ENCODE data around the gene AGA. TPM values are rescaled to one million over a fixed set of nuclear protein-coding genes. Genes with fewer than 3 reads are reported as not detected.

The AGA gene
- polyA plus RNA-seq (2013, experiment 1 of 2), result 19.6 TPM
- polyA plus RNA-seq (2013, experiment 2 of 2), result 18.2 TPM

DNA sequence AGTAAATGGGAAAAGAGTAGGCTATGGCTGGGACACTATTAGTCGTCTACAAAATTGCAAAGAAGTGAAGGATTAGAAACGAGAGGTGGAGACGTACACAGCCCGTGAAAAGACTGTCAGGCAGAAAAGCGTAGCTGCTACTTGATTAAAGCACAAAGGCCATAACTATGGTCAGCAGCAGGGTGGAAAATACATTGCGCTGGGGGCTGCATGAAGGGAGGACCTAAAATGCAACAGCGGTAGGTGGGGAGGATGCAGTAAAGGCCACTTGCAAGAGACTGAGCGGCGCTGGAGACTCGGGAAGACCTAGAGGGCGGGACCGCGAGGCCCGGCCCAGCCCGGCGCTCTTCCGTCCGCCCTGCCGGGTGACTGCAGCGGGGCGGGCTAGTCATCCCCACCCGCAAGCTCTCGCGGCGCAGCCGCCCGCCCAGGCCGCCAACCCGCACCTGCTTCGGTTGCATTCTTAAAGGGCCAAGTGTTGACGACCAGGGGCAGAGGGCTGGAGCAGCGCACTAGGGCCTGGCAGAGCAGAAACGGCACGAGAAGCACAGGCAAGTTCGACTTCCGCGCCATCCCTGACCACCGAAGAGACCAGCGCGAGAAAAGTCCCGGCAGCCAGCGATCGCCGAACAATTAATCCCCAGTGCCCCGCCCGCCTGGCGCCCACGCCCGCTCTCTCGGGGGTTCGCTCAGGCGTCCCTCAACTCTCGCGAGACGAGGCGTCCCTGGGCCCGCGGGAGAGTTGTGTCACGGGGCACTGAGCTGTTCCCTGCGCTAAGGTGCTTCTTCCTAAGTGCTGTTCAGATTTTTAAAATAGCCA is at the start of gene AGA:
Gene AGA (minus strand): TSS at position 635 of the 820 bp plus-strand sequence. CDS start 62 bp downstream, at position 573.
- H3K4me2 ChIP-seq (ENCODE audit: low read length, poor library complexity, severe bottlenecking), result peak within 1 kb of the TSS; percentile 84
- H3K9ac ChIP-seq (ENCODE audit: low read length), result peak within 1 kb of the TSS; percentile 93
- peak within 1 kb of the TSS; percentile 97 for H4K8ac ChIP-seq (ENCODE audit: low read length)
- peak; percentile 94 for DNase-seq
- peak within 1 kb of the TSS; percentile 18 to 59 for H2BK12ac ChIP-seq (ENCODE audit: low read length in 2 of 2)
- H3K27me3 ChIP-seq (ENCODE audit: control insufficient read depth in 1 of 2, insufficient read depth in 1 of 2, low read length in 2 of 2), result no peaks in the 10 kb centered on the region
- no peaks in the 10 kb centered on the region for H3K9me3 ChIP-seq (ENCODE audit: control insufficient read depth, low read length)
- peak within 1 kb of the TSS; percentile 79 to 98 for H3K18ac ChIP-seq (ENCODE audit: low read depth in 1 of 2, low read length in 2 of 2)
- H3K27ac ChIP-seq (ENCODE audit: low read length, poor library complexity, severe bottlenecking), result peak within 1 kb of the TSS; percentile 97
- no peaks in the 10 kb centered on the region for H3K79me1 ChIP-seq (replicated peaks; ENCODE audit: low read length, poor library complexity, severe bottlenecking)
- H3K4ac ChIP-seq (ENCODE audit: low read depth in 1 of 2, low read length in 2 of 2), result peak within 1 kb of the TSS; percentile 73 to 77
- H2AFZ ChIP-seq (ENCODE audit: low read depth, low read length), result peak within 1 kb of the TSS; percentile 72
- peak within 1 kb of the TSS; percentile 57 for H2AK5ac ChIP-seq (ENCODE audit: low read length, severe bottlenecking)
- H3K36me3 ChIP-seq (ENCODE audit: control insufficient read depth in 1 of 2, insufficient read depth in 2 of 2, low read depth in 1 of 2, low read length in 2 of 2), result peaks cover 0 to 6% of the 10 kb centered on the region in 2 experiments
- 2% methylated on average over 60 of the region's 60 CpGs for WGBS
- peak within 1 kb of the TSS; percentile 74 to 87 for H3K4me3 ChIP-seq (ENCODE audit: insufficient read depth in 1 of 2, low read depth in 1 of 2, low read length in 2 of 2)
- H3K4me1 ChIP-seq (ENCODE audit: control insufficient read depth, insufficient read depth, low read depth, low read length), result no peaks in the 10 kb centered on the region
- peak within 1 kb of the TSS; percentile 91 for H2BK15ac ChIP-seq (ENCODE audit: low read depth, poor library complexity, severe bottlenecking)
- H3K14ac ChIP-seq (ENCODE audit: low read length in 2 of 2), result peak within 1 kb of the TSS; percentile 93 to 95
- H4K91ac ChIP-seq (ENCODE audit: low read length), result peak within 1 kb of the TSS; percentile 92
- peak within 1 kb of the TSS; percentile 54 for H2BK120ac ChIP-seq (ENCODE audit: low read depth, low read length)
- H2BK5ac ChIP-seq (ENCODE audit: low read depth, low read length, poor library complexity, severe bottlenecking), result peak within 1 kb of the TSS; percentile 97
- peak within 1 kb of the TSS in 1 of 2 experiments; percentile 46 for H3K23ac ChIP-seq (ENCODE audit: low read length in 2 of 2)

DNA sequence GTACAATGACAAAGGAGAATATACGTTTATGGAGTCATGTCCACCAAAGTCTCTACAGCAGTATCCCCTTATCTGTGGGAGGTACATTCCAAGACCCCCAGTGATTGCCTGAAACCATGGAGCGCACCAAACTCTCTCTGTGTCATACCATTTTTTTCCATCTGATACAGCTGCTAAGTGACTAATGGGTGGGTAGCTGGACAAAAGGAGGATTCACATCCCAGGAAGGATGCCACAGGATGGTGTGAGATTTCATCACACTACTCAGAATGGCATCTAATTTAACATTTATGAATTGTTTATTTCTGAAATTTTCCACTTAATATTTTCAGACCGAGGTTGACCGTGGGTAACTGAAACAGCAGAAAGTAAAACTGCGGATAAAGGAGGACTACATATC is 49.8 kb upstream of the AGA start:
- no peak overlapping the region for H3K18ac ChIP-seq (ENCODE audit: low read depth in 1 of 2, low read length in 2 of 2)

DNA sequence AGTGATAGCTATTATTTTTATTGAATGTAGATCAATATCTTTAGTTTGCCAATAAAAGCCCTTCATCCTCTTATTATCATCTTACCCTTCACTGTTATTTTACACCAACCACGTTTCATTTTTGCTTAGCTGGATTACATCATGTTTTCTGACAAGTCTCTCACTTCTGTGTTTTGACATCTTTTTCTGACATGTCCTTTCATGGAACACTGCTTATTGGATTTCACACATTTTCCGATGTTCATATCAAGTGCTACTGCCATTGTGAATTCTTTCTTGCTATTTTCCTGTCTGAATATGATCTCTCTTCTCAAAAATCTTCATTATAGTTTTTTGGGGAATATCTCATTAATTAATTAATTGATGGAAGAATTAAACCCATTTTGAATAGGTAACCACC is 48.5 kb upstream of the AGA start:
- 88% methylated on average over 2 of the region's 2 CpGs for WGBS
- H2BK15ac ChIP-seq (ENCODE audit: low read depth, poor library complexity, severe bottlenecking), result no peak overlapping the region
- no peaks in the 10 kb centered on the region for H3K27me3 ChIP-seq (ENCODE audit: control insufficient read depth in 1 of 2, insufficient read depth in 1 of 2, low read length in 2 of 2)
- no peak overlapping the region for H3K23ac ChIP-seq (ENCODE audit: low read length in 2 of 2)
- H3K27ac ChIP-seq (ENCODE audit: low read length, poor library complexity, severe bottlenecking), result no peak overlapping the region
- H4K91ac ChIP-seq (ENCODE audit: low read length), result no peak overlapping the region
- no peak overlapping the region for H3K4ac ChIP-seq (ENCODE audit: low read depth in 1 of 2, low read length in 2 of 2)
- H2BK120ac ChIP-seq (ENCODE audit: low read depth, low read length), result no peak overlapping the region
- no peaks in the 10 kb centered on the region for H3K4me1 ChIP-seq (ENCODE audit: control insufficient read depth, insufficient read depth, low read depth, low read length)
- H2AFZ ChIP-seq (ENCODE audit: low read depth, low read length), result no peak overlapping the region
- no peak overlapping the region for H4K8ac ChIP-seq (ENCODE audit: low read length)
- no peak overlapping the region for H3K14ac ChIP-seq (ENCODE audit: low read length in 2 of 2)
- no peak overlapping the region for H3K4me2 ChIP-seq (ENCODE audit: low read length, poor library complexity, severe bottlenecking)
- no peak for DNase-seq
- no peak overlapping the region for H2BK5ac ChIP-seq (ENCODE audit: low read depth, low read length, poor library complexity, severe bottlenecking)
- no peak overlapping the region for H3K9ac ChIP-seq (ENCODE audit: low read length)
- no peaks in the 10 kb centered on the region for H3K36me3 ChIP-seq (ENCODE audit: control insufficient read depth in 1 of 2, insufficient read depth in 2 of 2, low read depth in 1 of 2, low read length in 2 of 2)
- no peak overlapping the region for H3K4me3 ChIP-seq (ENCODE audit: insufficient read depth in 1 of 2, low read depth in 1 of 2, low read length in 2 of 2)
- no peak overlapping the region for H2BK12ac ChIP-seq (ENCODE audit: low read length in 2 of 2)
- no peaks in the 10 kb centered on the region for H3K9me3 ChIP-seq (ENCODE audit: control insufficient read depth, low read length)
- no peak overlapping the region for H2AK5ac ChIP-seq (ENCODE audit: low read length, severe bottlenecking)
- no peak overlapping the region for H3K18ac ChIP-seq (ENCODE audit: low read depth in 1 of 2, low read length in 2 of 2)
- no peaks in the 10 kb centered on the region for H3K79me1 ChIP-seq (replicated peaks; ENCODE audit: low read length, poor library complexity, severe bottlenecking)

More for the DNA sequence above, 49.8 kb upstream of the AGA start:
- Histone ChIP-seq H2AFZ (ENCODE audit: low read depth, low read length) (no peak overlapping the region), H3K27ac (ENCODE audit: low read length, poor library complexity, severe bottlenecking) (no peak overlapping the region), H2BK5ac (ENCODE audit: low read depth, low read length, poor library complexity, severe bottlenecking) (no peak overlapping the region), H3K4ac (ENCODE audit: low read depth in 1 of 2, low read length in 2 of 2) (no peak overlapping the region), H3K4me1 (ENCODE audit: control insufficient read depth, insufficient read depth, low read depth, low read length) (no peaks in the 10 kb centered on the region), H3K4me3 (ENCODE audit: insufficient read depth in 1 of 2, low read depth in 1 of 2, low read length in 2 of 2) (no peak overlapping the region), H3K14ac (ENCODE audit: low read length in 2 of 2) (no peak overlapping the region), H3K4me2 (ENCODE audit: low read length, poor library complexity, severe bottlenecking) (no peak overlapping the region), H4K91ac (ENCODE audit: low read length) (no peak overlapping the region), H3K79me1 (replicated peaks; ENCODE audit: low read length, poor library complexity, severe bottlenecking) (no peaks in the 10 kb centered on the region), H3K9ac (ENCODE audit: low read length) (no peak overlapping the region), H2BK12ac (ENCODE audit: low read length in 2 of 2) (no peak overlapping the region), H2AK5ac (ENCODE audit: low read length, severe bottlenecking) (no peak overlapping the region), H3K23ac (ENCODE audit: low read length in 2 of 2) (no peak overlapping the region), H3K9me3 (ENCODE audit: control insufficient read depth, low read length) (no peaks in the 10 kb centered on the region), H2BK15ac (ENCODE audit: low read depth, poor library complexity, severe bottlenecking) (no peak overlapping the region), H2BK120ac (ENCODE audit: low read depth, low read length) (no peak overlapping the region), H3K36me3 (ENCODE audit: control insufficient read depth in 1 of 2, insufficient read depth in 2 of 2, low read depth in 1 of 2, low read length in 2 of 2) (no peaks in the 10 kb centered on the region), H3K27me3 (ENCODE audit: control insufficient read depth in 1 of 2, insufficient read depth in 1 of 2, low read length in 2 of 2) (no peaks in the 10 kb centered on the region), H4K8ac (ENCODE audit: low read length) (no peak overlapping the region)
- WGBS, result no CpG with 5 or more reads among the region's 5 CpGs
- no peak for DNase-seq

GRCh38 chr4:177489471-177490246 is 47.4 kb upstream of the AGA start:
- H3K27ac ChIP-seq (ENCODE audit: low read length, poor library complexity, severe bottlenecking), result no peak overlapping the region
- no peak overlapping the region for H2BK12ac ChIP-seq (ENCODE audit: low read length in 2 of 2)
- H3K4me1 ChIP-seq (ENCODE audit: control insufficient read depth, insufficient read depth, low read depth, low read length), result no peaks in the 10 kb centered on the region
- H3K23ac ChIP-seq (ENCODE audit: low read length in 2 of 2), result no peak overlapping the region
- H2BK5ac ChIP-seq (ENCODE audit: low read depth, low read length, poor library complexity, severe bottlenecking), result no peak overlapping the region
- no peaks in the 10 kb centered on the region for H3K36me3 ChIP-seq (ENCODE audit: control insufficient read depth in 1 of 2, insufficient read depth in 2 of 2, low read depth in 1 of 2, low read length in 2 of 2)
- H4K8ac ChIP-seq (ENCODE audit: low read length), result no peak overlapping the region
- H2AK5ac ChIP-seq (ENCODE audit: low read length, severe bottlenecking), result no peak overlapping the region
- H3K9me3 ChIP-seq (ENCODE audit: control insufficient read depth, low read length), result no peaks in the 10 kb centered on the region
- no peak overlapping the region for H3K4me2 ChIP-seq (ENCODE audit: low read length, poor library complexity, severe bottlenecking)
- H3K14ac ChIP-seq (ENCODE audit: low read length in 2 of 2), result no peak overlapping the region
- H3K79me1 ChIP-seq (replicated peaks; ENCODE audit: low read length, poor library complexity, severe bottlenecking), result no peaks in the 10 kb centered on the region
- no peak overlapping the region for H3K18ac ChIP-seq (ENCODE audit: low read depth in 1 of 2, low read length in 2 of 2)
- H3K9ac ChIP-seq (ENCODE audit: low read length), result no peak overlapping the region
- DNase-seq, result peak; percentile 19
- 100% methylated on average over 1 of the region's 1 CpG for WGBS
- no peak overlapping the region for H2AFZ ChIP-seq (ENCODE audit: low read depth, low read length)
- H2BK120ac ChIP-seq (ENCODE audit: low read depth, low read length), result peak overlapping the region; percentile 54
- no peak overlapping the region for H4K91ac ChIP-seq (ENCODE audit: low read length)
- no peak overlapping the region for H2BK15ac ChIP-seq (ENCODE audit: low read depth, poor library complexity, severe bottlenecking)
- no peak overlapping the region for H3K4me3 ChIP-seq (ENCODE audit: insufficient read depth in 1 of 2, low read depth in 1 of 2, low read length in 2 of 2)
- H3K27me3 ChIP-seq (ENCODE audit: control insufficient read depth in 1 of 2, insufficient read depth in 1 of 2, low read length in 2 of 2), result no peaks in the 10 kb centered on the region
- H3K4ac ChIP-seq (ENCODE audit: low read depth in 1 of 2, low read length in 2 of 2), result no peak overlapping the region
